DND-41 (cell line): ENCODE data around the gene RIN2.

Experiments used
- ATAC-seq: fragments of 200-7000 bp; cut with Tn5 transposase; 3 replicates; pipeline ENCODE4 v1.9.1; 2021; ENCODE audit warnings: low read depth; ENCODE audit not compliant: insufficient read depth
- DNase-seq: peaks from one replicate; pipeline ENCODE4 v3.0.0-alpha.2; 2020
- H2AFZ ChIP-seq: 2 replicates; pipeline ENCODE4 v1.6.0; 2012; ENCODE audit warnings: low read depth, low read length
- H3K27ac ChIP-seq: 2 replicates; pipeline ENCODE4 v1.5.1; 2012; ENCODE audit warnings: low read length, inconsistent platforms
- H3K27me3 ChIP-seq: fragments of 200-600 bp; sonication (generic); 2 replicates; pipeline ENCODE4 v1.6.0; 2012; ENCODE audit warnings: low read length, mild to moderate bottlenecking, inconsistent platforms; ENCODE audit not compliant: insufficient read depth, poor library complexity
- H3K36me3 ChIP-seq: 2 replicates; pipeline ENCODE4 v1.5.1; 2012; ENCODE audit warnings: low read length, inconsistent platforms; ENCODE audit not compliant: insufficient read depth
- H3K4me1 ChIP-seq: 2 replicates; pipeline ENCODE4 v1.5.1; 2012; ENCODE audit warnings: mild to moderate bottlenecking, low read length; ENCODE audit not compliant: insufficient read depth
- H3K4me2 ChIP-seq: 2 replicates; pipeline ENCODE4 v1.6.0; 2012; ENCODE audit warnings: mild to moderate bottlenecking, moderate library complexity, low read length, inconsistent platforms; ENCODE audit not compliant: insufficient read depth
- H3K4me3 ChIP-seq, 2 experiments: fragments of 200-600 bp in 1 of 2; shearing (Covaris generic) in 1 of 2; 2 replicates each; pipeline ENCODE4 v1.5.1; 2012 to 2016; ENCODE audit warnings: inconsistent platforms in 2 of 2, low read length in 2 of 2, mild to moderate bottlenecking in 2 of 2, low read depth in 1 of 2, moderate library complexity in 1 of 2
- H3K79me2 ChIP-seq: 2 replicates; pipeline ENCODE4 v1.6.0; 2012; ENCODE audit warnings: low read length, inconsistent platforms; ENCODE audit not compliant: insufficient read depth
- H3K9ac ChIP-seq: 2 replicates; pipeline ENCODE4 v1.6.0; 2012; ENCODE audit warnings: low read depth, mild to moderate bottlenecking, inconsistent platforms, low read length, moderate library complexity
- H3K9me3 ChIP-seq: 2 replicates; pipeline ENCODE4 v1.5.1; 2012; ENCODE audit warnings: low read length, moderate library complexity, mild to moderate bottlenecking, inconsistent platforms; ENCODE audit not compliant: insufficient read depth, severe bottlenecking
- H4K20me1 ChIP-seq: 2 replicates; pipeline ENCODE4 v1.6.0; 2012; ENCODE audit warnings: low read length; ENCODE audit not compliant: insufficient read depth
- CTCF ChIP-seq: IDR thresholded peaks from 2 replicates; pipeline ENCODE4 v1.5.1; 2012; ENCODE audit warnings: borderline replicate concordance, low read length, moderate library complexity, mild to moderate bottlenecking; ENCODE audit not compliant: poor library complexity, severe bottlenecking; ENCODE audit errors: extremely low read depth
- EZH2 ChIP-seq: IDR thresholded peaks from 3 replicates; pipeline ENCODE4 v1.6.1; 2012; ENCODE audit warnings: borderline replicate concordance, low read depth, mild to moderate bottlenecking, moderate library complexity, low read length, inconsistent platforms; ENCODE audit not compliant: severe bottlenecking

RIN2 gene

GRCh38 chr20:19786311-19786710, 28.3 kb downstream of the RIN2 start:
- Histone ChIP-seq H3K4me2 (no peak overlapping the region), H3K9me3 (peaks cover 3% of the 10 kb centered on the region), H3K27me3 (no peaks in the 10 kb centered on the region), H3K4me1 (0 out of 2 replicates have a peak, but pooled peaks cover 2% of the 10 kb centered on the region), H2AFZ (no peak overlapping the region), H3K4me3 (no peak overlapping the region), H3K36me3 (no peaks in the 10 kb centered on the region), H4K20me1 (no peaks in the 10 kb centered on the region), H3K9ac (no peak overlapping the region), H3K27ac (no peak overlapping the region), H3K79me2 (no peaks in the 10 kb centered on the region)
- ATAC-seq (no peak), DNase-seq (no peak)
- TF ChIP-seq CTCF (no peak), EZH2 (no peak)

- no peak overlapping the region for H3K9ac ChIP-seq
- DNase-seq, result no peak
- H3K4me3 ChIP-seq, result no peak overlapping the region
- no peaks in the 10 kb centered on the region for H4K20me1 ChIP-seq
- H3K4me2 ChIP-seq, result no peak overlapping the region
- H3K79me2 ChIP-seq, result no peaks in the 10 kb centered on the region
- no peak overlapping the region for H2AFZ ChIP-seq
- H3K9me3 ChIP-seq, result peaks cover 3% of the 10 kb centered on the region
- H3K27ac ChIP-seq, result no peak overlapping the region
- H3K36me3 ChIP-seq, result no peaks in the 10 kb centered on the region
- TF ChIP-seq CTCF (no peak), EZH2 (no peak)
- no peaks in the 10 kb centered on the region for H3K27me3 ChIP-seq
- H3K4me1 ChIP-seq, result 0 out of 2 replicates have a peak, but pooled peaks cover 2% of the 10 kb centered on the region
- no peak for ATAC-seq
Observed at GRCh38 chr20:19787366-19787765, 29.3 kb downstream of the RIN2 start.

- Histone ChIP-seq H3K27ac (no peak overlapping the region), H3K9ac (no peak overlapping the region), H3K36me3 (no peaks in the 10 kb centered on the region), H3K4me1 (0 out of 2 replicates have a peak, but pooled peaks cover 2% of the 10 kb centered on the region), H3K9me3 (peaks cover 3% of the 10 kb centered on the region), H3K79me2 (no peaks in the 10 kb centered on the region), H4K20me1 (no peaks in the 10 kb centered on the region), H2AFZ (no peak overlapping the region), H3K4me3 (no peak overlapping the region), H3K4me2 (no peak overlapping the region), H3K27me3 (no peaks in the 10 kb centered on the region)
- DNase-seq (no peak), ATAC-seq (no peak)
- no peak for TF ChIP-seq EZH2
Observed at GRCh38 chr20:19789009-19789408, 31.0 kb downstream of the RIN2 start.

- no peak overlapping the region for H3K27ac ChIP-seq
- H3K36me3 ChIP-seq, result no peaks in the 10 kb centered on the region
- no peaks in the 10 kb centered on the region for H3K79me2 ChIP-seq
- no peak for DNase-seq
- no peak overlapping the region for H3K9ac ChIP-seq
- H3K4me1 ChIP-seq, result 0 out of 2 replicates have a peak, but pooled peaks cover 2% of the 10 kb centered on the region
- TF ChIP-seq CTCF (no peak), EZH2 (no peak)
- H3K27me3 ChIP-seq, result no peaks in the 10 kb centered on the region
- no peak for ATAC-seq
- peaks cover 3% of the 10 kb centered on the region for H3K9me3 ChIP-seq
- H4K20me1 ChIP-seq, result no peaks in the 10 kb centered on the region
- H3K4me3 ChIP-seq, result no peak overlapping the region
- no peak overlapping the region for H2AFZ ChIP-seq
- H3K4me2 ChIP-seq, result no peak overlapping the region
Observed at GRCh38 chr20:19789446-19789845, 31.4 kb downstream of the RIN2 start.
